Prostate gland (tissue), 2 donors: Measurements from ENCODE around the gene BAIAP2. TPM values are rescaled to one million over a fixed set of nuclear protein-coding genes. Genes with fewer than 3 reads are reported as not detected.

Experiments
- DNase-seq: peaks from one replicate; pipeline ENCODE4 v3.0.0-alpha.2; 2019; ENCODE audit warnings: low spot score
- H3K27ac ChIP-seq, 2 donors: fragments of 200-600 bp; sonication (generic); 2 replicates each; pipeline ENCODE4 v1.5.1; 2017 to 2019
- H3K27me3 ChIP-seq: fragments of 200-600 bp; sonication (generic); replicated peaks from 2 replicates; pipeline ENCODE4 v1.5.1; 2019; ENCODE audit not compliant: insufficient read depth
- H3K36me3 ChIP-seq, 2 donors: fragments of 200-600 bp; sonication (generic); 1 replicate in 1 of 2; 2 replicates in 1 of 2; pipeline versions ENCODE4 v1.5.1 to v1.8.1; 2017 to 2019
- H3K4me1 ChIP-seq: fragments of 200-600 bp; sonication (generic); replicated peaks from 2 replicates; pipeline ENCODE4 v1.5.1; 2019
- H3K4me3 ChIP-seq, 2 donors: fragments of 200-600 bp; sonication (generic); 2 replicates each; pipeline ENCODE4 v1.5.1; 2017 to 2019
- H3K9me3 ChIP-seq: fragments of 200-600 bp; sonication (generic); 2 replicates; pipeline ENCODE4 v1.5.1; 2017
- POLR2A ChIP-seq: fragments of 450-650 bp; IDR thresholded peaks from one replicate; pipeline ENCODE4 v1.6.1; 2016; ENCODE audit warnings: antibody characterized with exemption, mild to moderate bottlenecking
- POLR2AphosphoS5 ChIP-seq: sonication (generic); formaldehyde crosslinking; IDR thresholded peaks from one replicate; pipeline ENCODE4 v1.6.1; 2017; ENCODE audit warnings: antibody characterized with exemption
- WGBS: methylation state at CpG from one replicate; pipeline ENCODE4 v1.1.5; 2018; 5-methylcytosine and 5-hydroxymethylcytosine counted together
- intact Hi-C: fragments of 100-400 bp; cut with DNase I; formaldehyde crosslinking; loops from one replicate; pipeline ENCODE4 v1.14.2; 2022
- total RNA-seq, 2 donors: library from RNA; depleted of rRNA; stranded (reverse); fragments of >200 nt; gene quantifications; one replicate each; pipeline ENCODE4 v1.1.0, GENCODE V29; 2016
- TF ChIP-seq, protein P1 (sequence below), 4 experiments: fragments of 200-600 bp in 2 of 4; fragments of 450-650 bp in 2 of 4; sonication (generic) in 2 of 4; IDR thresholded peaks; 1 replicate in 3 of 4; 2 replicates in 1 of 4; pipeline ENCODE4 v1.5.1; 2016 to 2019; ENCODE audit warnings: antibody characterized with exemption in 4 of 4, mild to moderate bottlenecking in 2 of 4, moderate library complexity in 2 of 4

Gene BAIAP2
- total RNA-seq, 2 donors from 2014 or later = 125 to 148 TPM

DNA sequence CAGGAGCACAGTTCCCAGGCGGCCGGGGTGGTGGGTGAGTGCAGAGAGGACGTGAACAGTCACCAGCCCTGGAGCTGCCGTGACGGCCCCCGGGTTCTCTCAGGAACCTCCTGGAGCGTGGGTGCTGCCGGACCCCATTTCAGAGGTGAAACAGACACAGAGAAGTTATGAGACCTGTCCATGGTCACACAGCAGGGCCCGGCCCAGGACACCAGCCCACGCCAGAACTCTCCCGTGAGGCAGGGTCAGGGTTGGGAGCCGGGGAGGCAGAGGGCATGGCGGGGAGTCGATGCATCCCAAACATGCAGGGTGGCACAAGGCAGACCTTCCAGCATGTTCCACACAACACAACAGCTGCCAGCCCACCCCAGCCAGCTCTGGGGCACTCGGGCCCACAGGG is 126.6 kb downstream of the BAIAP2 start:
- Histone ChIP-seq H3K27ac (no peak overlapping the region), H3K36me3 (no peaks in the 10 kb centered on the region), H3K4me3 (no peak overlapping the region), H3K27me3 (no peaks in the 10 kb centered on the region), H3K4me1 (peaks cover 10% of the 10 kb centered on the region), H3K9me3 (no peaks in the 10 kb centered on the region)
- WGBS = 96% methylated on average over 15 of the region's 15 CpGs
- DNase-seq = no peak
- TF ChIP-seq POLR2AphosphoS5 (no peak), POLR2A (no peak)
- TF ChIP-seq, protein P1, sequence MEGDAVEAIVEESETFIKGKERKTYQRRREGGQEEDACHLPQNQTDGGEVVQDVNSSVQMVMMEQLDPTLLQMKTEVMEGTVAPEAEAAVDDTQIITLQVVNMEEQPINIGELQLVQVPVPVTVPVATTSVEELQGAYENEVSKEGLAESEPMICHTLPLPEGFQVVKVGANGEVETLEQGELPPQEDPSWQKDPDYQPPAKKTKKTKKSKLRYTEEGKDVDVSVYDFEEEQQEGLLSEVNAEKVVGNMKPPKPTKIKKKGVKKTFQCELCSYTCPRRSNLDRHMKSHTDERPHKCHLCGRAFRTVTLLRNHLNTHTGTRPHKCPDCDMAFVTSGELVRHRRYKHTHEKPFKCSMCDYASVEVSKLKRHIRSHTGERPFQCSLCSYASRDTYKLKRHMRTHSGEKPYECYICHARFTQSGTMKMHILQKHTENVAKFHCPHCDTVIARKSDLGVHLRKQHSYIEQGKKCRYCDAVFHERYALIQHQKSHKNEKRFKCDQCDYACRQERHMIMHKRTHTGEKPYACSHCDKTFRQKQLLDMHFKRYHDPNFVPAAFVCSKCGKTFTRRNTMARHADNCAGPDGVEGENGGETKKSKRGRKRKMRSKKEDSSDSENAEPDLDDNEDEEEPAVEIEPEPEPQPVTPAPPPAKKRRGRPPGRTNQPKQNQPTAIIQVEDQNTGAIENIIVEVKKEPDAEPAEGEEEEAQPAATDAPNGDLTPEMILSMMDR (IDR thresholded peaks at IDR 0.05) = no peak
- intact Hi-C loops = no loop called here

DNA sequence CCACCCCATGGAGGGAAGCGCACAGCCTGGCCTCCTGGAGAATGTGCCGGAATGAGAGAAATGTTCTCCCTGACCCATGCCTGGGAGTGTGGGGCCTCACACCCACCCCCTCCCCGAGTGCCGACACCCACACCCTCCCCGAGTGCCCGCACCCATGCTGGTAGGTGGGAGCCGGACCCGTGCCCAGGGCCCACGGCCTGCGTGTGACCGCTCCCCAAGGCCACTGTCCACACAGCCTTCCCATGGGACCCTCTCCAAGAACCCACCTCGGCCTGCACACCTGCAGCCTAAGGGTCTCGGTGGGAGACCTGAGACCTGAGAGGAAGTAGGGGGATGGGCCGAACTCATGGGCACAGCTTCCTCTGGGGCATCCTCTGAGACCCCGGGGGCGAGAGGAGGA is 127.0 kb downstream of the BAIAP2 start:
- WGBS = 92% methylated on average over 10 of the region's 16 CpGs
- TF ChIP-seq POLR2A = no peak
- TF ChIP-seq, protein P1 (IDR thresholded peaks at IDR 0.05) = no peak
- no peak for TF ChIP-seq POLR2AphosphoS5
- Histone ChIP-seq H3K4me3 (no peak overlapping the region), H3K4me1 (peaks cover 10% of the 10 kb centered on the region), H3K27me3 (no peaks in the 10 kb centered on the region), H3K27ac (no peak overlapping the region), H3K36me3 (no peaks in the 10 kb centered on the region), H3K9me3 (no peaks in the 10 kb centered on the region)
- intact Hi-C loops = no loop called here
- no peak for DNase-seq

DNA sequence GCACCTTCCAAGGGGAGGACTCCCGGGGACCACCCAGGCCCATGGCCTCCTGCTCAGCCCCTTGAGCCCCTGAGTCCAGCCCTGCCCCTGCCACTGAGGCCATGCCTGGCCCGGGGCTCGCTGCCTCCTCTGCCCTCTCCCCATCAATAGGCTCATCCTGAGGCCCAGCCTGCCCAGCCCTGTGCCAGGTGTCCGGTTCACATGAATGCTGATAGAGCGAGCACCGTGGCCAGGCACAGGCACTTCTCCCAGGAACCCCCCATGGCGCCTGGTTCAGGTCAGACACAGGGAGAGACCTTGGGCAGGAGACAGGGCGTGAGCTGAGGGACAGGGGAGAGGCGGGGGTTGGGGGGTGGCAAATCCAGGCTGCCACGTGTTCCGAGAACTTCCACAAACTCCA is 127.5 kb downstream of the BAIAP2 start:
- Histone ChIP-seq H3K9me3 (no peaks in the 10 kb centered on the region), H3K27me3 (no peaks in the 10 kb centered on the region), H3K4me3 (no peak overlapping the region), H3K4me1 (peaks cover 10% of the 10 kb centered on the region), H3K36me3 (no peaks in the 10 kb centered on the region), H3K27ac (no peak overlapping the region)
- 87% methylated on average over 11 of the region's 11 CpGs for WGBS
- no peak for DNase-seq
- intact Hi-C loops = no loop called here
- TF ChIP-seq POLR2AphosphoS5 (no peak), POLR2A (no peak)
- TF ChIP-seq, protein P1 (IDR thresholded peaks at IDR 0.05) = no peak

DNA sequence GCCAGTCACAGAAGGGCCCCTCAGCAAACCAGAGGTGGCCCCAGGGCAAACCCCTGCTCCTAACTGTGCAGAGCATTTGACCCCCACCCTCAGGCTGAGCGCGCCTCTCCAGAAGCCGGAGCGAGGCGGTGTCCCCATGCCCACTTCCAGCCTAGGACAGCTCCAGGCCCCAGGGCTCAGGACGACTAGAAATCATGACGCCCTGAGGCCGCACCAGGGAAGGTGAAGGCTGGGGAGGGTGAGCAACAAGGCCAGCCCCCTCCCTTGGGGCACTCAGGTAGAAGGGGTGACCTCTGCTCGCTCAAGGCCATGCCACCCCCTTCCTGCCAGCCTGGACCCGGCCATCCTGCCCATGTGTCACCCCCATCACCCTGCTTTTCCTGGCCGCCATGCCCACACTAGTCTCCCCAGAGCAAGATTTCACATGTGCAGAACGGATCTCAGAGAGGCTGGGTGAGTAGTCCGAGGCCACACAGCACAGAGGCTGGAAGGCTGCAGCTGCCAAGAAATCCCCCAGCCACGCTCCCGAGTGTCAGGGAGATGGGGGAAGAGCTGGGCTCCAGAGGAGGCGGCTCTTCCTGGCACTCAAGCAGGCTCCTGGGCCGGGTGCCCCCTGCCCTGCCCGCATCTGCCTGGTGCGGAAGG is 128.2 kb downstream of the BAIAP2 start:
- Histone ChIP-seq H3K4me3 (no peak overlapping the region), H3K36me3 (no peaks in the 10 kb centered on the region), H3K4me1 (peaks cover 10% of the 10 kb centered on the region), H3K9me3 (no peaks in the 10 kb centered on the region), H3K27me3 (no peaks in the 10 kb centered on the region), H3K27ac (no peak overlapping the region)
- no peak for DNase-seq
- intact Hi-C loops = no loop called here
- no peak for TF ChIP-seq POLR2A
- TF ChIP-seq, protein P1 (IDR thresholded peaks at IDR 0.05) = no peak
- no peak for TF ChIP-seq POLR2AphosphoS5
- whole genome bisulfite sequencing = 94% methylated on average over 14 of the region's 19 CpGs

DNA sequence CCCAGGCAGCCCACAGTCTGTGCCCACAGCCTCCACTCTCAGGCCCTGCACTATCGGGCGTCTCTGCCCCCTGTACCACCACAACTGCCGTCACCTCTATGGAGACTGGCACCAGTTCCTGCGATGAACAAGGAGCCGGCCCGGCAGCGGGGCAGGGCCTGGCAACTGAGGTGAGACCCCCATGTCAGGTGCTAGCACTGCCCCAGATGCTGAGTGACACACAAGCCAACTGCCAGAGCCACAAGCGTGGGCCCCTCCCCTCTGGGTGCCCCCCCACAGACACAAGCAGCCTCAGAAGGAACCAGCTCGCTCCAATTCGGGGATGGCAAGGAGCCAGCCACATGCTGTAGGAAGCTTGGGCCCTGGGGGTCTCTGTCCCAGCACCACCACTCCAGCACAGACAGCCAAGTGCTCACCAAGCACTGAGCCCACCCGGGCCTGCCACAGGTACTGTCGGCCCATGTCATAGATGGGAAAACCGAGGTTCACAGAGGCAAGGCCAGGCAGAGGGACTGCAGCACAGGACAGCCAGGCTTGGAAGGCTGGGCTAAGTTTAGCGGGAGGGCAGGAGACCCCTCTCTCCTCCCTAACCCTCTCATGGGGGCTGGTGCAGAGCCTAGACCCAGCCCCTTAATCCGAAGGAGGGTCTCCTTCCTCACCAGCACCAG is 128.9 kb downstream of the BAIAP2 start:
- Histone ChIP-seq H3K4me1 (peaks cover 10% of the 10 kb centered on the region), H3K36me3 (no peaks in the 10 kb centered on the region), H3K27me3 (no peaks in the 10 kb centered on the region), H3K4me3 (no peak overlapping the region), H3K9me3 (no peaks in the 10 kb centered on the region), H3K27ac (no peak overlapping the region)
- WGBS = 85% methylated on average over 15 of the region's 15 CpGs
- DNase-seq = no peak
- intact Hi-C loops = no loop called here
- TF ChIP-seq, protein P1 (IDR thresholded peaks at IDR 0.05) = no peak
- TF ChIP-seq POLR2AphosphoS5 (no peak), POLR2A (no peak)
